Fibroblast of pulmonary artery (primary cell): ENCODE data around the gene KRTAP21-3.

Source experiments
- DNase-seq: peaks from one replicate; pipeline ENCODE4 v3.0.0-alpha.2; 2010; ENCODE audit warnings: low read depth
- H3K4me3 ChIP-seq: replicated peaks from 2 replicates; pipeline ENCODE4 v1.5.1; 2011; ENCODE audit warnings: low read depth, mild to moderate bottlenecking, control low read depth, low read length, moderate library complexity
- TF ChIP-seq, protein P1 (sequence below): IDR thresholded peaks from 2 replicates; pipeline ENCODE4 v1.5.1; 2011; ENCODE audit warnings: mild to moderate bottlenecking, control low read depth, low read length, inconsistent platforms; ENCODE audit errors: missing control alignments

KRTAP21-3 gene

DNA sequence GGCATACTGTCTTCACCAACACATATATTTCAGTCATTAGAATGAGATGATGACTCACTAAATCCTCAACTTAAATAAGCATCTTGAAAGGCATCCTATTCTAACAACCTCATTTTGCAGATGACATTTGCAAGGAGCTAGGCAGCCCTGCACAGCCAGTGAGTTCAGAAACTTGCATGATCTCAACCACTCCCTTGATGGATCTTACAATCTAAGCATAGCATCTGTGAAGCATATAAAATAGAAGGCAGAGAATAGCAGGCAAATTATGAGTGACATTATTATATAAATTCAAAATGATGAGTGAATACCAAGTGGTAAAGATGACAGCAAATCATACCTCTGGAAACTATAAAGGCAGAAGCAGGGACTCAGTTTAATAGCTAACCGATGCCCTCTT, 44.3 kb downstream of the KRTAP21-3 start:
- TF ChIP-seq, protein P1, sequence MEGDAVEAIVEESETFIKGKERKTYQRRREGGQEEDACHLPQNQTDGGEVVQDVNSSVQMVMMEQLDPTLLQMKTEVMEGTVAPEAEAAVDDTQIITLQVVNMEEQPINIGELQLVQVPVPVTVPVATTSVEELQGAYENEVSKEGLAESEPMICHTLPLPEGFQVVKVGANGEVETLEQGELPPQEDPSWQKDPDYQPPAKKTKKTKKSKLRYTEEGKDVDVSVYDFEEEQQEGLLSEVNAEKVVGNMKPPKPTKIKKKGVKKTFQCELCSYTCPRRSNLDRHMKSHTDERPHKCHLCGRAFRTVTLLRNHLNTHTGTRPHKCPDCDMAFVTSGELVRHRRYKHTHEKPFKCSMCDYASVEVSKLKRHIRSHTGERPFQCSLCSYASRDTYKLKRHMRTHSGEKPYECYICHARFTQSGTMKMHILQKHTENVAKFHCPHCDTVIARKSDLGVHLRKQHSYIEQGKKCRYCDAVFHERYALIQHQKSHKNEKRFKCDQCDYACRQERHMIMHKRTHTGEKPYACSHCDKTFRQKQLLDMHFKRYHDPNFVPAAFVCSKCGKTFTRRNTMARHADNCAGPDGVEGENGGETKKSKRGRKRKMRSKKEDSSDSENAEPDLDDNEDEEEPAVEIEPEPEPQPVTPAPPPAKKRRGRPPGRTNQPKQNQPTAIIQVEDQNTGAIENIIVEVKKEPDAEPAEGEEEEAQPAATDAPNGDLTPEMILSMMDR = no peak
- no peak for DNase-seq
- H3K4me3 ChIP-seq = no peak overlapping the region

DNA sequence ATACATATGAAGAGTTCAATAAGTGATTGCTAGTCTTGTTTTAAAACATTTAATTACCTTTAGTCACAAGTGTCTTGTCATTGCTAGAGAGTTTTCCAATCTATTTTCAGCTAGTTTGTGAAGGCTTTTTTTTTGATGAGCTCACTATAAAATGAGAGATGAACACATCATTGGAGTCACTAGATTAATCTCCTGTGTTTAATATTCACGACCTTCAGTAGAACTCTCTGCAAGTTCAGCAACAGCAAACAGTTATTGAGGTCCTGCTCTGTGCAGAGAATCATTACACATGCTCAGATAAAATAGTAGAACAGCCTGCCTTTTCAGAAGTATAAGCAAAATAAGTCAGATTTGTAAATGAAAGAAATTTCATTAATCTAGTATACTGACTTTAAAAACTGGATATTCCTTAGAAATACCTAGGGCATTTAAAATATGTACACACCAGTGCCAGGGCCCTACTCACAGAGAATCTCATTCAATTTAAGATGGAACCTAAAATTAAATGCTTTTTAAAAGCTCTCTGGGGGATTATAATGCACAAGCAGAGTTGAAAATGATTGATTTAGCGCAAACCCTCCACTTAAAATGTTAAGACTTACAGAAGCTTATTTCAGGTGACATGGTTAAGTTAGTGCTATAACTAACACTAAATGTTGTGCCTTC, 45.5 kb downstream of the KRTAP21-3 start:
- TF ChIP-seq, protein P1 = no peak

DNA sequence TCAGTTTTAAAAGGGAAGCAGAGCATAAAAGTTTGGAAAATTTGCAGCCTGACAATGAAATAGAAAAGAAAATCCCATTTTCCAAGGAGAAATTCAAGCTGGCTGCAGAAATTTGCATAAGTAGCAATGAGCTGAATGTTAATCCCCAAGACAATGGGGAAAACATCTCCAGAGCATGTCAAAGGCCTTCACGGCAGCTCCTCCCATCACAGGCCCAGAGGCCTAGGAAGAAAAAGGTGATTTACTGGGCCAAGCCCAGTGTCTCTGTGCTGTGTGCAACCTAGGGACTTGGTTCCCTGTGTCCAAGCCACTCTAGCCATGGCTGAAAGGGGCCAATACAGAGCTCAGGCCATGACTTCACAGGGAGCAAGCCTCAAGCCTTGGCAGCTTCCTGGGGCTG, 49.8 kb downstream of the KRTAP21-3 start:
- TF ChIP-seq, protein P1 = no peak
- DNase-seq = no peak

More for the DNA sequence above, 45.5 kb downstream of the KRTAP21-3 start:
- no peak for DNase-seq
- H3K4me3 ChIP-seq = no peak overlapping the region

More for the DNA sequence above, 49.8 kb downstream of the KRTAP21-3 start:
- no peak overlapping the region for H3K4me3 ChIP-seq
